K562 (cell line): ENCODE data around the gene SHANK1. TPM values are rescaled to one million over a fixed set of nuclear protein-coding genes. Genes with fewer than 3 reads are reported as not detected.

Experiments used
- ATF7 ChIP-seq: fragments of 450-650 bp; IDR thresholded peaks from 2 replicates; pipeline ENCODE4 v1.7.1; 2014; ENCODE audit warnings: mild to moderate bottlenecking, moderate library complexity
- CTBP1 ChIP-seq: fragments of 450-650 bp; IDR thresholded peaks from 2 replicates; pipeline ENCODE4 v1.6.1; 2016; ENCODE audit warnings: borderline replicate concordance
- DIDO1 ChIP-seq: fragments of 450-650 bp; IDR thresholded peaks from 2 replicates; pipeline ENCODE4 v1.6.1; 2016; ENCODE audit warnings: low read depth, missing biosample characterization, missing genetic modification characterization
- EHMT2 ChIP-seq: fragments of 450-650 bp; IDR thresholded peaks from 2 replicates; pipeline ENCODE4 v1.6.1; 2018; ENCODE audit warnings: antibody characterized with exemption
- GABPB1 ChIP-seq: sonication (generic); formaldehyde crosslinking; IDR thresholded peaks from 2 replicates; pipeline ENCODE4 v1.8.0; 2022; ENCODE audit warnings: mild to moderate bottlenecking, missing genetic modification reagents
- MLX ChIP-seq, 2 experiments: fragments of 450-650 bp in 1 of 2; sonication (generic) in 1 of 2; formaldehyde crosslinking; conservative IDR thresholded peaks; 2 replicates each; pipeline versions ENCODE4 v1.4.0 to v1.8.1; 2020 to 2022; ENCODE audit warnings: mild to moderate bottlenecking in 1 of 2, missing genetic modification reagents in 1 of 2
- NRF1 ChIP-seq, 2 experiments: fragments of 450-650 bp; IDR thresholded peaks in 1 of 2; conservative IDR thresholded peaks in 1 of 2; 2 replicates each; pipeline ENCODE4 v1.6.1; 2014; ENCODE audit warnings: mild to moderate bottlenecking in 2 of 2
- NUFIP1 ChIP-seq: fragments of 450-650 bp; IDR thresholded peaks from 2 replicates; pipeline ENCODE4 v1.6.1; 2018; ENCODE audit not compliant: partially characterized antibody
- RAD21 ChIP-seq, 2 experiments: fragments of 250-450 bp in 1 of 2; fragments of 450-650 bp in 1 of 2; sonication (Bioruptor Pico) in 1 of 2; formaldehyde crosslinking in 1 of 2; IDR thresholded peaks in 1 of 2; conservative IDR thresholded peaks in 1 of 2; 2 replicates each; pipeline versions ENCODE4 v1.4.0 to v1.8.0; 2020 to 2022; ENCODE audit warnings: mild to moderate bottlenecking in 2 of 2, moderate library complexity in 1 of 2
- RUNX1 ChIP-seq: sonication (generic); IDR thresholded peaks from 2 replicates; pipeline ENCODE4 v1.6.1; 2016; ENCODE audit warnings: antibody characterized with exemption, low read depth
- SMAD4 ChIP-seq: fragments of 250-450 bp; sonication (Bioruptor Pico); conservative IDR thresholded peaks from 2 replicates; pipeline ENCODE4 v1.8.0; 2021; ENCODE audit warnings: inconsistent platforms, mild to moderate bottlenecking, moderate library complexity
- TARDBP ChIP-seq: fragments of 450-650 bp; IDR thresholded peaks from 2 replicates; pipeline ENCODE4 v1.6.1; 2016
- XRCC5 ChIP-seq: fragments of 200-400 bp; formaldehyde crosslinking; IDR thresholded peaks from 2 replicates; pipeline ENCODE4 v1.6.1; 2017; ENCODE audit warnings: low read depth, mild to moderate bottlenecking, low read length
- ZNF592 ChIP-seq: fragments of 450-650 bp; IDR thresholded peaks from 2 replicates; pipeline ENCODE4 v1.6.1; 2017; ENCODE audit warnings: antibody characterized with exemption, mild to moderate bottlenecking
- ZSCAN29 ChIP-seq: fragments of 450-650 bp; IDR thresholded peaks from 2 replicates; pipeline ENCODE4 v1.6.1; 2017
- polyA plus RNA-seq, 8 experiments: library from polyadenylated mRNA; depleted of rRNA in 4 of 8; stranded (reverse) in 5 of 8; unstranded in 3 of 8; fragments of >200 nt; fragmentation: Nextera tagmentation in 2 of 8; fragmentation: Illumina TruSeq in 1 of 8; extraction: Ambion mirVana in 2 of 8; extraction: Trizol in 1 of 8; gene quantifications; 2 replicates each; pipeline versions ENCODE4 v1.2.1 to v1.2.3, GENCODE V29; 2011 to 2014; ENCODE audit warnings: inconsistent platforms in 1 of 8, missing spikeins in 1 of 8
- total RNA-seq, 7 experiments: library from RNA; depleted of rRNA in 6 of 7; stranded (reverse); fragments of >200 nt in 6 of 7; fragmentation: Illumina TruSeq in 2 of 7; extraction: Trizol in 2 of 7; gene quantifications; 2 replicates each; pipeline versions ENCODE4 v1.2.1 to v1.2.3, GENCODE V29; 2011 to 2021; ENCODE audit warnings: low replicate concordance in 1 of 7
- TF ChIP-seq, protein P1 (sequence below): fragments of 450-650 bp; formaldehyde crosslinking; IDR thresholded peaks from 2 replicates; pipeline ENCODE4 v1.4.0; 2020; ENCODE audit warnings: mild to moderate bottlenecking, moderate library complexity
- TF ChIP-seq, protein P2 (sequence below), 2 experiments: fragments of 450-650 bp in 1 of 2; IDR thresholded peaks; 2 replicates each; pipeline ENCODE4 v1.6.1; 2011 to 2017; ENCODE audit warnings: low read depth in 2 of 2, antibody characterized with exemption in 1 of 2, borderline replicate concordance in 1 of 2, low read length in 1 of 2, mild to moderate bottlenecking in 1 of 2, mixed read lengths in 1 of 2; ENCODE audit not compliant: control insufficient read depth in 1 of 2

Gene SHANK1
- total and polyA plus RNA-seq, 9 of the 15 experiments (the other 6 are each of a cell fraction or from before 2014, with no cell fraction given) = 0.33 to 1.3 (median 0.55) TPM; not detected in 2

DNA sequence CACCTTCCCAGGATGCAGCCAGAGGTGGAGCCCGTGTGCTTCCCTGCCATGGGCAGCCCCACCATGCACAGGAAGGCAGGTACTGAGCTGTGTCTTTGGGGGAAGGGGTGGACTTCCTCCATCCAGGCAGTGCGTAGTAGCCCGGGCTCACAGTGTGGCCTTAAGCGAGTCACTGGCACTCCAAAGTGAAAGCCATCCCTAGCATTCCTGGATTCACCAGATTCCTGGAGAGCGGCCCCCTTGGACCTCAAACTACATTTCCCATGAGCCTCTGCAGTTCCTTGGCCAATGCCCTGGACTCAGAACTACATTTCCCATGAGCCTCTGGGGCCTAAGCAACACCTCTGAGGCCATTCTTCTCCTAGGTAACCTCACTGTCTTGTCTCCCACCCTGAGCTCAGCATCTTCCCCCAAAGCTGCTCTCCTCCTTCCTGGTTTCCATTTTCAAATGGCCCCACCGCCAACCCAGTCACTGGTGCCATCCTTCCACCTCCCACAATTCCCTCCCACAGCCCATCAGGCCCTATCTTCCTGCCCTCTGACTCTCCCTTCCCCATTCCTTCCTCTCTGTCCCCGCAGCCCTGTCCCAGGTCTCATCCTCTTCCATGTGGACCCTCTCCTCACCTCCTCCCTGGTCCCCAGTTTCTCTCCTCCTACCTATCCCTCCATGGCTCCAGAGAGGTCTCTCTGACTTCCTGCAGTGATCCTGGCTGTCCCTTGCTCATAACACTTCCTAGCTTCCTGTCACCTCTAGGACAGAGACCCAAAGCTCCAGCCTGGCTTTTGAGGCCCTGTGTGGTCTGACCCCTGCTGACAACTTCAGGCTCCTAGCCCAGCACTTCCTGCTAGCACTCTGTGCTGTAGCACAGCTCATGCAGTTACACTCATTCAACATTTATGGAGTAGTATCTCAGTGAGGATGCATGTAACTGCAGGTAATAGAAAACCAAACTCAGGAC is 69.9 kb downstream of the SHANK1 start, which contains the start of gene C19orf81 (continued):
- TF ChIP-seq RAD21 (CRISPR knock-in tag; conservative IDR thresholded peaks at IDR 0.05 in 1 of 2, IDR thresholded peaks at IDR 0.05 in 1 of 2) (peak; percentile 23 to 43), RUNX1 (no peak), NRF1 (conservative IDR thresholded peaks at IDR 0.05 in 1 of 2, IDR thresholded peaks at IDR 0.05 in 1 of 2) (peak in 1 of 2 experiments; percentile 32; a peak in 1 of 4 replicates), DIDO1 (peak; percentile 70; the same call in 1 of the 2 replicates), NUFIP1 (no peak), ATF7 (peak; percentile 23; the same call in 1 of the 2 replicates), XRCC5 (no peak), GABPB1 (CRISPR knock-in tag) (peak; percentile 63), MLX (CRISPR knock-in tag; conservative IDR thresholded peaks at IDR 0.05) (no peak), ZNF592 (0 out of 2 replicates have a peak, but pooled peaks have one; percentile 45), TARDBP (0 out of 2 replicates have a peak, but pooled peaks have one; percentile 19), CTBP1 (peak; percentile 24; the same call in 1 of the 2 replicates), ZSCAN29 (peak; percentile 38; the same call in 1 of the 2 replicates), EHMT2 (peak; percentile 80), SMAD4 (CRISPR knock-in tag) (0 out of 2 replicates have a peak, but pooled peaks have one; percentile 22)
- TF ChIP-seq, protein P1, sequence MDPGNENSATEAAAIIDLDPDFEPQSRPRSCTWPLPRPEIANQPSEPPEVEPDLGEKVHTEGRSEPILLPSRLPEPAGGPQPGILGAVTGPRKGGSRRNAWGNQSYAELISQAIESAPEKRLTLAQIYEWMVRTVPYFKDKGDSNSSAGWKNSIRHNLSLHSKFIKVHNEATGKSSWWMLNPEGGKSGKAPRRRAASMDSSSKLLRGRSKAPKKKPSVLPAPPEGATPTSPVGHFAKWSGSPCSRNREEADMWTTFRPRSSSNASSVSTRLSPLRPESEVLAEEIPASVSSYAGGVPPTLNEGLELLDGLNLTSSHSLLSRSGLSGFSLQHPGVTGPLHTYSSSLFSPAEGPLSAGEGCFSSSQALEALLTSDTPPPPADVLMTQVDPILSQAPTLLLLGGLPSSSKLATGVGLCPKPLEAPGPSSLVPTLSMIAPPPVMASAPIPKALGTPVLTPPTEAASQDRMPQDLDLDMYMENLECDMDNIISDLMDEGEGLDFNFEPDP (CRISPR knock-in tag) = no peak
- TF ChIP-seq, protein P2, sequence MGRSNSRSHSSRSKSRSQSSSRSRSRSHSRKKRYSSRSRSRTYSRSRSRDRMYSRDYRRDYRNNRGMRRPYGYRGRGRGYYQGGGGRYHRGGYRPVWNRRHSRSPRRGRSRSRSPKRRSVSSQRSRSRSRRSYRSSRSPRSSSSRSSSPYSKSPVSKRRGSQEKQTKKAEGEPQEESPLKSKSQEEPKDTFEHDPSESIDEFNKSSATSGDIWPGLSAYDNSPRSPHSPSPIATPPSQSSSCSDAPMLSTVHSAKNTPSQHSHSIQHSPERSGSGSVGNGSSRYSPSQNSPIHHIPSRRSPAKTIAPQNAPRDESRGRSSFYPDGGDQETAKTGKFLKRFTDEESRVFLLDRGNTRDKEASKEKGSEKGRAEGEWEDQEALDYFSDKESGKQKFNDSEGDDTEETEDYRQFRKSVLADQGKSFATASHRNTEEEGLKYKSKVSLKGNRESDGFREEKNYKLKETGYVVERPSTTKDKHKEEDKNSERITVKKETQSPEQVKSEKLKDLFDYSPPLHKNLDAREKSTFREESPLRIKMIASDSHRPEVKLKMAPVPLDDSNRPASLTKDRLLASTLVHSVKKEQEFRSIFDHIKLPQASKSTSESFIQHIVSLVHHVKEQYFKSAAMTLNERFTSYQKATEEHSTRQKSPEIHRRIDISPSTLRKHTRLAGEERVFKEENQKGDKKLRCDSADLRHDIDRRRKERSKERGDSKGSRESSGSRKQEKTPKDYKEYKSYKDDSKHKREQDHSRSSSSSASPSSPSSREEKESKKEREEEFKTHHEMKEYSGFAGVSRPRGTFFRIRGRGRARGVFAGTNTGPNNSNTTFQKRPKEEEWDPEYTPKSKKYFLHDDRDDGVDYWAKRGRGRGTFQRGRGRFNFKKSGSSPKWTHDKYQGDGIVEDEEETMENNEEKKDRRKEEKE (IDR thresholded peaks at IDR 0.05; ENCODE audit: borderline replicate concordance in 1 of 2, control insufficient read depth in 1 of 2, low read depth in 2 of 2, low read length in 1 of 2) = 0 out of 4 replicates have a peak, but pooled peaks of 1 of the 2 experiments have one; percentile 59
